PC-9 (cell line): ENCODE data around the gene NAGLU.

ENCODE experiments used
- CTCF ChIP-seq: fragments of 200-600 bp; sonication (generic); conservative IDR thresholded peaks from 2 replicates; pipeline ENCODE4 v1.6.1; 2017; ENCODE audit warnings: mixed run types, antibody characterized with exemption, mild to moderate bottlenecking, moderate library complexity
- EZH2 ChIP-seq: fragments of 200-600 bp; sonication (generic); IDR thresholded peaks from 2 replicates; pipeline ENCODE4 v1.8.0; 2017; ENCODE audit warnings: antibody characterized with exemption, low read depth

DNA sequence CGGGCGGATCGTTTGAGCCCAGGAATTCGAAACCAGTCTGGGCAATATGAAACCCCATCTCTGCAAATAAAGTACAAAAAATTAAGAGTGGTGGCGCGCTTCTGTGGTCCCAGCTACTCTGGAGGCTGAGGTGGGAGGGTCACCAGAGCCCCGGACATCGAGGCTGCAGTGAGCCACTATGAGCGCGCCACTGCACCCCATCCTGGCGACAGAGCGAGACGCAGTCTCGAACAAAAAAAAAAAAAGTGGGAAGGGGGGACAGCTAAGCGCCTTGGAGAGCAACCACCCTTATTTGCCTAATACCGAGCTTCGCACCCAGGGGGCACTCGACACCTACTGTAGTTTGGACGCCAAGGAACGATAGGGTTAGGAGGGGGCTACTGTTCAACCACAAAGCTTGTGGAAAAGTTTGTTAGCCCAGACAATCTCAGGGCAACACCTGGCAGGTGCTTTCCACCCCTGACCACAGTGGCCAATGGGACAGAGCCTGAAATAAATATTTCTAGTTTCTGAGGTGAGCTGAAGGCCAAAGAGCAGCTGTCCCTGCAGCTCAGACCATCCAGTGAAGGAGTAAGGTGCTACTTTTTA lies 42.3 kb downstream of the NAGLU start:
- peak; percentile 85 for TF ChIP-seq CTCF
- no peak for TF ChIP-seq EZH2
